CD4-positive, alpha-beta T cell treated with Interleukin-21 for 1 hour (primary cell): ENCODE measurements around the gene ADAMTS12.

Source experiments
- DNase-seq: peaks from one replicate; pipeline ENCODE4 v3.0.0-alpha.2; 2020

The ADAMTS12 gene

GRCh38 chr5:33840927-33841547 is 50.8 kb downstream of the ADAMTS12 start:
- DNase-seq = no peak

- no peak for DNase-seq
These were observed 54.5 kb downstream of the ADAMTS12 start for GRCh38 chr5:33837301-33837700.

DNA sequence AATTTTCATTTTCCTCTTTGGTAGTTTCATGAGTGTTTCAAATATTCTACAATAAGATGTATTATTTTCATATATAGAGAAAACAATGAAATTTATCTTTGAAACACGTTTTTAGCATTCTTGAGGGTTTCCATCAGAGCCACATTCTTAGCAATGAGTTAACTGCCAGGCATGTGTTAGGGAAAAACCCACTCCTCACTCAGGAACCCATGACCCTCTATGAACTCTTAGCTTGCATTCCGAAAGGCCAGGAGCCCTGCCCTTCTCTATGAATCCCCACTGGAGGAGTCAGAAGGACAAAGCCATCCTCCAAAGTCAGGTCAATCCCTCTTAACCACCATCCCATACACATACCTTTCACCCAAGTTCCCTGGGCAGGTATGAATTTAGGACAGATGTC is 57.5 kb downstream of the ADAMTS12 start:
- DNase-seq = no peak

GRCh38 chr5:33833237-33833575 is 58.6 kb downstream of the ADAMTS12 start:
- no peak for DNase-seq

DNA sequence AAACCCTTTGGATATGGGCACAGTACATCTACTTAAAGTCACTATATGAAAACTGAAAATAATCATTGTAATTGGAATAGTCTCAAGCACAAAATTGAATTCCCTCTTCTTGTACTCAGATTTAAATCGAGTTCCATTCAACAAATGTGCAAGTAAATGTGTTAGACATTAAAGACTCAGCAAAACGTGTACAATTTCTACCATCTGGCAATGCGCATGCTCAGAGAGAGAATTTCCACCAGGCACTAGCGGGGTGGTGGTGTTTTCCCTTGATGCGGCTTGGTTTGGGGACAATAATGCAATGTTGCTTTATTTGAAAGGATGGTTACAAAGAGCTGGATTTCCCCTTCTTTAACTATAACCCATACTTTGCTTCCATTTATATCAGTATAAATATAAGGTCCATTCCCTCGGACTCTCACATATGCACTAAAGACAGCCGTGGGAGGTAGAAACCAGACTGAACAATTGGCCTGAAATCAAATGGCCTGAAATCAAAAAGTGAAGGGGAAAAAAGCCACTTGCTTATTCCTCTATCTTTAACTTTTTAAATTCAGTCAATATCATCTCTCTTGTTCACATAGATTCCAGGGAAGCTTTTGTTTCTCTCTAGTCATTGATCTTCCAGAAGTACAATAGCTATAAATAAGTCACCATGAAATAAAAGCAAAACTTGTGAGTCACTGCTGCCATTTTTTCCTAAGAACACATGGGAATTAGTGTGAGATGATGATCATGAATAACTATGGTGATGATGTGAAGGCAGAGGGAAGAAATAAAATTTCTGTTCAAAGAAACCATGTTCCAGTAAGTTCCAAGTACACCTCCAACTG is 59.2 kb downstream of the ADAMTS12 start:
- no peak for DNase-seq

- no peak for DNase-seq
These were observed 60.7 kb downstream of the ADAMTS12 start for GRCh38 chr5:33831041-33831440.

- no peak for DNase-seq
These were observed 62.4 kb downstream of the ADAMTS12 start for GRCh38 chr5:33829430-33829829.

DNA sequence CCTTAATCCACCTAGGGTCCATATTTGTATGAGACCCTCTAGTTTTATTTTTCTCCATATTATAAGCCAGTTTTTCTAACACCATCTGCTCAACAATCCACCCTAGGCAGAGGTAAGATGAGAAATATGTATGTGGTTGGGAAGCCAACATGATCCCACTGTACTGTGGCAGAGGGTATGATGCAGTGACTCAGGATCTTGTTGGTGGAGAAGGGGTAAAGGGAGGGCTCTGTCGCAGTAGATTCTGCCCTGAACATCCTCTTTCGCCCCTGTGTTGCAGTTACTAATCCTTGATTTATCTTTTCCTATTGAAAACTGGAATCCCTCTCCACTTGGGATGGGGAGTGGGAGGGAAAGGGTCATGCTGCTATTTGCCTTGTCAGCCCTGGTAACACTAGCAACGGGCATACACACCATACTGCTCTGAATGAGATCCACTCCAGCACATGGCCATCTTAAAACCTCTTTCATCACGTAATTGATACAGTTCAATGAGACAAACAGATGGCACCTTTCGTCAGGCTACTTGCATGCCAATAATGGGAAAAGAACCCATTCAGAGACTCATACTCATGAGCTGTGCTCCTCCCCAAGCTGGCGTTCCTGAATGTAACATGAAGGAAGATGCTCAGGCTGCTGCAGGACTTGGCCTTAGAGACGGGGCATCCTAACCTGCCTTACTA is 63.0 kb downstream of the ADAMTS12 start:
- DNase-seq = no peak

DNA sequence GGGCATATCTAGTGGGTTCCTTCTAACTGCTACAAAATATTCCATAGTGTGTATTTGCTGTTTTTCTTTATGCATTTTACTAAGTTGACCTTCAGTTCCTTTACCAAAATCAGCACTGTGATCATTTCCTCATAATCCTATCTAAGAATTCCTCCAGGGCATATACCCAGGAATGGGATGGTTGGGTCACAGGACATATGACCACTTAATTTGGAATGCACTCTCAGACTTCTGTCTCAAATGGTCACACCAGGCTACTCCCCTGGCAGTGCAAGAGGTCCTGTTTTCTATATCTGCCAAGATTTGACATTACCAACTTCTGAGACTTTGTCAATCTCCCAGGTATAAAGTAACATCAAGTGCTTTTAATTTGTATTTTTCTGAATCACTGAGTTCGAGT is 63.9 kb downstream of the ADAMTS12 start:
- no peak for DNase-seq

- no peak for DNase-seq
These were observed 64.6 kb downstream of the ADAMTS12 start for GRCh38 chr5:33827018-33827707.

DNA sequence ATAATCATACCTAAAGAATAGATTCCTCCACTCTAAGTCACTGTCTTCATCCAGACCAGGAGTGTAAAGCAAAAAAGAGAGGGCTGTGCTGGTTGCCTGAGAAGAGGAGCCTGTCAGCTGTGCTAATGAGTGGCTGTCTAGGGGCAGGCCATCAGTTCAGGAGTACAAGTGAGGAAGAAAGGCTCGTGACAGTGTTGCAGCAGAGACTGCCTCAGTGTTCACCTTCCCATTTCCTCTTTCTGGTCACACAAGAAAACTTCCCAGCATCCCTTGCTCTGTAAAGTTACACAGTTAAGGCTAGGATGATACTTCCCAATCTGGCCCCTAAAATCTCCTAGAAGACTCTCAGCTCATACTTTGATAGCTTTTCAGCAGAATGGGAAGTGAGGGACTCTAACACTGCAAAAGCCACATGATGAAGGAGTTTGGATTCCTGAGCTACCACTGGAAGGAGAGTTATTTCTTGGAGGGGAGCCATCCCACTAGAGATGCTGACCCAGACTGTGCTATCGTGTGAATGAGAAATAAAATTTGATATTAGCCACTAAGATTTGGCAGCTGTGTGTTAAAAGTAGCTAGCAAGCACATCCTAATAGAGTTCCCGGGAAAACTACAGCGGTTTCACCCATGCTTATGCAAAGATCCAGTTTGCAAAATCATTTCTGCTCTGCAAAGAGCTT is 67.1 kb downstream of the ADAMTS12 start:
- DNase-seq = no peak

- no peak for DNase-seq
These were observed 74.5 kb downstream of the ADAMTS12 start for GRCh38 chr5:33817301-33817700.

DNA sequence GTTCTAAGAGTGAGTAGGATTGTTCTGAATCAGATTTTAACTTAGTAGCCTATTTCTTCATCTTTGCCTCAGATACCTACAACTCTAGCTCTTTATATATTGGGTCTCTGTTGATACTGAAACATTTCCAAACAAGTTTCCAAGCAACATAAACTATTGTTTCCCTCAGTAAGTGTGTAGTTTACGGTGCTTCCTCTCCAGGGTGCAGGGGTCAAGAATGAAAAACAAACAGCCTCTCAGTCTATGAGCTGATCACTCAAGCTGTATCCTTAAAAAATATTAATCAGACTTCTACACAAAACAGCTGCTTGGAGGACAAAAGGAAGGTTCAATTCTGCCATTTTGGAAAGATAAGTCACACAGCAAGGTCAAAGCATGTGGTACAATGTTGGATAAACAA is 75.0 kb downstream of the ADAMTS12 start:
- DNase-seq = no peak

- DNase-seq = no peak
These were observed 79.0 kb downstream of the ADAMTS12 start for GRCh38 chr5:33812746-33813145.

DNA sequence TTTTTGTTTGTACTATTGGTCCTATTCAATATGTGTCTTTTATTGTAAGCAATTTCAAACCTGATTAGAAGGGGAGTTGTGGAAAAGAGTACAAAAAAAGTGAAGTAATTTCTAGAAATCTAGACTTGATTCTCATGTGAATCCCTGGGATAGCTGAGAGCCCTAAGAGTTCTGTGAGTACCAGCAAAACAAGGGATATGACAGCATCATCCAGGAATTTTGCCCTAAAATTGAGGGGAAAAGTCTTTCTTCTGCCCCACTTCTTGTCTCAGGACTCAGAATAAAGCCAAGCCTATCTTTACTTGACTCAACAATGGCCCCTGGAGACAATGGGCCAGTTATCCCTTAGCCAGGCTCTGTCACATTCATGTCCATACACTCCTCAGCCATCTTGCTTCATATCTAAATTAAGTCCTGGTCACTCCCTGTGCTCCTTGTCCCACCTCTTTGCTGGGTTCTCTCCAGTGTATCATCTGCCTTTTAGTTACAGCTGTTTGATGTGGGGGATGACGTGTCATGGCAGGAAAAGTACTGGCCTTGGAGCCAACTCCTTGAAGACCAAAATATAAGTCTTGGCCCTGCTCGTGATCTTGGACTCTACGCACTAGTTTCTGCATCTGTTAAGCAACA is 81.2 kb downstream of the ADAMTS12 start:
- no peak for DNase-seq

DNA sequence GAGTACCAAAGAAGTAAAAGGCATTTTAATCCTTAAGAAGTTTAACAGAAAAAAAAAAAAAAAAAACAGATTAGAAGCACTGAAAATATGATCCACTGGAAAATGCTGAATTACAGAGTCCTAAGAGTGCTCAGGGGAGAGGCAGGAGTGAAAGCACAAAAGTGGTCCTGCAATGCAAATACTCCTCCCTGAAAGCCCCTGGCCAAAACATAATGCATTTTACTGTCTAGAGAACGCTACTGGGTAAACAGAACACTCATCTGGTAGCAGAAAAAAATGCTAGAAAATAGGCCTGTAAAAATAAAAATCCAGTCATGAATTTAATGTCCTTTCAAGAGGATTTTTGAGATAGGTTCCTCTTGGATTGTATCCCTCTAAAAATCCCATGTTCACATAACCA is 81.9 kb downstream of the ADAMTS12 start:
- DNase-seq = no peak

DNA sequence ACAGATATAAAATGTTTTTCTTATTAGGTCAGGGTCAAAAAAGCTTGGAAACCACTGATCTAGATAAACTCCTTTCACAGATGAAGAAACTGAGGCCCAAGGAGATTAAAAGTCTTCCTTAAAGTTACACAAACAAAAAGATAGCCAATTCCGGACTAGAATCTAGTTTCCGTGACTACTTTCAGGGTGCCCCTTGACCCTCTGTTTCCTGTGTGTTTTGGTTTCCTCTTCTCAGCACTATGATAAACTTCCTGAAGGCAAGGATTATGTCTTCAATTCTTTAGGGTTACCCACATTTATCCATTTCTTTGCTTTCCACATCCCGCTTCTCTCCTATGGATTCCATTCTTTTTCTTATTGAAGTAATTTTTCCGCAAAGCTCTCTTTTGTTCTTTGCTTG is 83.1 kb downstream of the ADAMTS12 start:
- DNase-seq = no peak

DNA sequence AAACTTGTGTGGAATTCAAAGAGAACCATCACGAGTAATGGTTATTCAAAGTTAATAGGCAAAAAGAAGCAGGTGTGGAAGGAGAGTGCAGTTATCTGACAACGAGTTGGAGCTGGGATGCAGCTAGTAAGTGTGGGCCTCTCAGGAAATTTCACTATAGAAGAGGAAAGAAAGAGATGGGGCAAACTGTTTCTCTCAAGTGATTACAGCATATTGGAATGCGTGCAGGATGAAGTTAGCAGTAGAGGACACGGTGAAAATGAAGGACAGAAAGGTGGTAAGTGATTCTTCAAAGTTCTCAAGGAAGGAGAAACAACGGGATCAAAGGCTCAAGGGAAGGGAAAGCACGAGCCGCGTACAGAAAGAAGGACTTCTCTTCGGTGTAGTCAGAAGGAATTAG is 84.0 kb downstream of the ADAMTS12 start:
- DNase-seq = no peak

DNA sequence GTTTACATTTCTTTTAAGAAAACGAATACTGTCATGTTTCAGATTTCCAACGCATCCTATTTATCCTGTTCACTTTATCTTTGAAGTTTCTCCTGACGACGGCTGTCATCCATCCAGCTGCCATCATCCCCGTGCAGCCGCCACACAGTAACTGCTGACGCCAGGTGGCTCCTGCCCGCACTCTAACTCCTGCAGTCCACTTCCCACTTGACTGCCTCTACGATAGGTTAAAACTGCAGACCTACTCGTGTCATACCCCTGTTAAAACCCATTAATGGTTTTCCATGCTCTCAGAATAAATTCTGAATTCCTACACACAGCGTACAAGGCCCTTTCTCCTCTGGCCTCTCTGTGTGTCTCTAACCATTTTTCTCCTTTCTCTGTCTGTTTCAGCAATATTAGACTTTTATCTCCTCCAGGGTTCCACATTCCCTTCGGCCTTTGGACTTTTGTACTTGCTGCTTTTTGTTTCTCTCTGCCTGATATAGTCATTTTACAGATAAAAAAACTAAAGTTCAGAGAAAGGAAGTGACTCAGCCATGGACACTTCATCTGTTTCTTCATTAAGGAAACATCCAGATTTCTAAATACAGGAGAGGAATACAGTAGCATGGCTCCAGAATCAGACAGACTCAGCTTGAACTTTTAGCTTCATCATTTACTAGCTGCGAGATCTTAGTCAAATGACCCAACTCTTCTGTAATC is 84.9 kb downstream of the ADAMTS12 start:
- no peak for DNase-seq

- no peak for DNase-seq
These were observed 90.5 kb downstream of the ADAMTS12 start for GRCh38 chr5:33801292-33801691.

DNA sequence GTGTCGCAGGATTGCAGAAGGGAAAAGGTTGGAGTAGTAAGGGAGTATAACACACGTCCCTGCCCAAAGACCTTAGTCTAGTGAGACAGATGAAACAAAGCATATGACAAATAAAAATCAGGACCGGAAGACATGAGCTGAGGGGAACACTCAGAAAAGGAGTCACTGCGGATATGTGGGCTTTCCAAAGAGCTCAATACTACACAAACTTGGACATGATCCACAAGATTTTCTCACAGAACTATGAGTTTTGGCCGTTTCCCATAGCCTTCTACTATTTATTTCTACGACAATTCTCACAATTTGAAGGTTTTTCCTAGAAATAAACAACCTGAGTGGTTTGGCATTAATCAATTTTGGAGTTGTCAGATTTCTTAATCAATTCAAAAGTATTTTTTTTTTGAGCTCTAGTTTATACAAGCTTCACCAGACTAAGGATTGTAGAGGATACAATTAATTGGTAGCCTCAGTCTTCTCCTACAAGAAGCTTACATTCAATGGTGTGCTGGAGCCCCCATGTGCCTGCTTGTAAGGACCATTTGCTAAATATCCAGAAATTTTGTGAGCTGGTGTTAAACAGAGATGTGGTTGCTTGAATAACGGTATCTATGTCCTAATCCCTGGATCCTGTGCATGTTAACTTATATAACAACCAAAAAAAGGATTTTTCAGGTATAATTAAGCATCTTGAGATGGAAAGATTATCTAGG is 91.4 kb downstream of the ADAMTS12 start:
- DNase-seq = no peak
